GM19240 (cell line): ENCODE data around the gene NTNG2.
"Not testable (repeated sequence)": the region's sequence is repeated elsewhere in the genome, so short reads cannot be mapped to it uniquely, and the experiment has no call there.

Source experiments
- DNase-seq: peaks from one replicate; pipeline ENCODE4 v3.0.0; 2011; ENCODE audit warnings: low spot score; ENCODE audit not compliant: insufficient read length

Gene NTNG2

DNA sequence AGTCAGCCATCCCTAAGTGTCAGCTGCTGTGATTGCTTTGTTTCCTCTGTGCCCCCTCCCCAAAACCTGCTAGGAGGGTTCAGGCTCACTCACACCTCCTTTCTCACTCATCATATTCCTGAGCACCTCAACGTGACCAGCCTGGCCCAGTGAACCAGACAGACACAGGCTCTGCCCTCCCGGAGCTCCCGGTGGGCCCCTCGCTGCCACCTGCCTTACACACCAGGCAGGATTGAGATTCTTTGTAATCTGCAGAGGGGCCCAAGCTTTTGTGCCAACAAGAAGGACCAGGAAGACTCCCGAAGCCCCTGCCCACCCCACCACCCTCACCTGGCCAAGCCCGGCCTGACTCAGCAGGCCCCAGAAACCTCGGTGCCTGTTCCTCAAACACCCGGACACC is 87.8 kb downstream of the NTNG2 start:
- DNase-seq, result no peak

DNA sequence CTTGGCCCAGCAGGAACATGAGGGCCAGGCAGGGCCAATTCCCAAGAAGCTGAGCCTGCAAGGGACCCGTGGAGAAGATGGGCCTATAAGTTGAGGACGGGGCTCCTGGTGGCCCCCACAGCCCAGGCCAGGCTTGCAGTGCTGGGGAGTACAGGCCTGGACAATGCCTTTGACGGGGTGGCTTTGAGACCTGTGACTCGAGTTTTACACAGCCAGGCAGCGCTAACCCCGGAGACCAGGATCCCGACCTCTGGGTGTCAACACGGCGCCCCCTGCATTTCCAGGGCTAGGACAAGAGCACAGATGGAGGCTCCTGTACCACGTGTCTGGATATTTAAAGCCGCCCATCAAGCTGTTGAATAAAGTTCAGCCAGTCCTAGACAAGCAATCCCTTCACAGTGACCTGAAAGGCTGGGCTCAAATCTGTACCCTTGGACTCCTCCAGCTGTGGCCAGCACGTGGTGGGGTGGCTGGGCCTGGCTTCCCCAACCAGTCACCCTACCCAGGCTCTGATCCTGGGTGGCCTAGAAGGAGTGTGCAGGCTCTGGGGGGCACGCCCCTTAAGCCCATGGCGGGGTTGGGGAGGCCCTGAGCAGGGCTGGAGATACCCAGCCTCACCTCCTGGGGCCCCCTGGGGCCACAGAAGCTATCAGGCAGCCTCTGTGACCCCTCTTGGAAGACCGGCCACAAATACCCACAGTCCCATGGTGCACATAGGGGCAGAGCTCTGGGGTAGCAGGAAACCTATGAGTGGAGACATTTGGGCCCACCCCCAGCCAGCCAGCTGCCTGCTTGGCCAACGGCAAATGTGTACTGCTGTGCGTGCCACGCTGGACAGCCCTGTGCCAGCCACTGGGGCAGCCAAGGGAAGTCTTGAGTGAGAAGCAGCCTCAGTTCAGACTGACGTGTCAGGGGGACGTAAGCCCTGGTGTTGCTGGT is 88.7 kb downstream of the NTNG2 start:
- no peak for DNase-seq

DNA sequence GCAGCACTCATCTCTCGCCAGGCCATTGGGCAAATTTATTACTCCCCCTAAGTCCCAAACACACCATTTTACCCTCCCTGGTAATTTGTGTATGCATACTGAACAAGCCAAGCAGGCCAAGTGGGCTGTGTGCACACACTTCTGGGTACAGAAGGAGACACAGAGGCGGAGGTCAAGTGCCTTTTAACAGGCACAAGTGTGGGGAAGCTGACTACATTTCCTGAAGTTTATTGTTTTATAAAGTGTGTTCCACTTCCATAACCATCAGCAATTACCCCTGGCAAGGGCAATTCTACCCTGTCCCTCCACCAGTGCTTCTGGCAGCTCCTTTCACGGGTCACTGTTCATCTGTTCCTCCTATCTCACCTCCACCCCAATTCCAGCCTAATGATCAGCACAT is 99.0 kb downstream of the NTNG2 start:
- no peak for DNase-seq

DNA sequence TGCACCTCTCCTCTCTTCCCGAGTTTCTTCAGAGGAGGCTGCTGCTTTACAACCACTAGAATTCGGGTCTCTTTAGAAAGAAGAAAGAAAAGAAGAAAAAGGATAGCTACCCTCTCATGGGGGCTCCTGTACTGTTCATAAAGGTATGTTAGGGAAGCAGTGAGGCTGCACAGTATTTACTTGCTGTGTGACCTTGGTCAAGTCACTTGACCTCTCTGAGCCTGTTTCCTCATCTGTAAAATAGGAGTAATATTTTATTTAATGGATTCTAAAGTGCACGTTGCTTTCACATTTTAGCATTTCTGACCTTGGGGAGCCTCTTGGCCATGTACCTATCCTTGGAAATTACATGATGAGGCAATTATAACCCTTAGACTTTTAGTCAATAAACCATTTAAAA is 104.2 kb downstream of the NTNG2 start:
- no peak for DNase-seq

DNA sequence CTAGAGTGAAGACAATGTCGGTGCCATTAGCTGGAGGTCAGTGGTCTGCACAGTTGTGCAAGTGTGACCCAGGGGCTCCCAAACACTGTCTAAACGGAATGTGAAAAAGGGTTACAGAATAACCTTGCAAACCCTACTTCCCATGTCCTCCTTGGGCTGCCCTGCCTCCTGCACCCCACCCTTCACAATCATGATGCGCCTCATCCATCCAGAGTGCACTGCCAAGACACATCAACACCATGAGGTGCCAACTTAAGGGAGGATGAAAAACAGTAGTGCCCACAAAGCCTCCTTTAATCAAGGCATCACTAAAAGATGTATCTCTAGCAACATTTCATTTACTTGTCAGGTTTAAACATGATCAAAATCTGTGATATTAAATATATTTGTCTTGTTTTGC is 105.8 kb downstream of the NTNG2 start:
- DNase-seq, result no peak

DNA sequence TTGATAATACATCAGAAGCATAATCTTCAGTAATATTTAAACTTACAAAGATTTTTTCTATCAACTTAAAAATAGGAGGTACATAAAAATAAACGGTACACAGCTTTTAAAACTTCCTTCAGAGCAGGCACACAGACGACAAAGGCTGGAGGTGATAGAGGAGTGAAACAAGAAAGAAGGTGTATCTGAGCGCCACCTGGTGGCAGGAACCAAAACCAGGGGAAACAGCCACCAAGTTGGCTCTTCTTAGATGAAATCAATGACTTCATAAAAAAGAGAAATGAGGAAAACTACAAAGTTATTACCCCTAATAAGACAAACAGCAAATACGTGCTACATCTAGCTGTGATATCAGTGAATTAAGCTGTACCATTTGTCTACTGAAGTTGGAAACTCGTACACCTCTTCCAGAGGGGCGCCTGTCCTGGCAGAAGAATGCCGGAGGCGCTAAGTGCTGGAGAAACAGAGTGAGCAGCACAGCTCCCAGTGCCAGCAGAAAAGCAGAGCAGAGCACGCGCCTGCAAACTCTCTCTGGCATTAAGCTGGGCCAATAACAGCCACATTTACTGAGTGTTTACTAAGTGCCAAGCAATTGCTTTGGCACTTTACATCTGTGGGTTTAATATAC is 107.0 kb downstream of the NTNG2 start:
- peak; percentile 24 for DNase-seq

DNA sequence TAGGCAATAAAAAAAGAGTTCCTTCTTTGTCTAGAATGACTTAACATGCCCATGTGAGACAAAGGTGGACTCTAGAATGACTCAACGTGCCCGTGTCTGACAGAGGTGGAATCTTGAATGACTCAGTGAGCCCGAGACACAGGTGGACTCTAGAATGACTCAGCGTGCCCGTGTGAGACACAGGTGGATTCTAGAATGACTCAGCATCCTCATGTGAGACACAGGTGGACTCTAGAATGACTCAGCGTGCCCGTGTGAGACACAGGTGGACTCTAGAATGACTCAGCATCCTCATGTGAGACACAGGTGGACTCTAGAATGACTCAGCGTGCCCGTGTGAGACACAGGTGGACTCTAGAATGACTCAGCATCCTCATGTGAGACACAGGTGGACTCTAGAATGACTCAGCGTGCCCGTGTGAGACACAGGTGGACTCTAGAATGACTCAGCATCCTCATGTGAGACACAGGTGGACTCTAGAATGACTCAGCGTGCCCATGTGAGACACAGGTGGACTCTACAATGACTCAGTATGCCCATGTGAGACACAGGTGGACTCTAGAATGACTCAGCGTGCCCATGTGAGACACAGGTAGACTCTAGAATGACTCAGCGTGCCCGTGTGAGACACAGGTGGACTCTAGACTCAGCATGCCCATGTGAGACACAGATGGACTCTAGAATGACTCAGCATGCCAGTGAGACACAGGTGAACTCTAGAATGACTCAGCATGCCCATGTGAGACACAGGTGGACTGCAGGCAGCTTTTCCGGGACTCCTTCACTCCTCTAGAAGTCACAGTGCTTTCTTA is 108.1 kb downstream of the NTNG2 start:
- DNase-seq, result not testable (repeated sequence)

DNA sequence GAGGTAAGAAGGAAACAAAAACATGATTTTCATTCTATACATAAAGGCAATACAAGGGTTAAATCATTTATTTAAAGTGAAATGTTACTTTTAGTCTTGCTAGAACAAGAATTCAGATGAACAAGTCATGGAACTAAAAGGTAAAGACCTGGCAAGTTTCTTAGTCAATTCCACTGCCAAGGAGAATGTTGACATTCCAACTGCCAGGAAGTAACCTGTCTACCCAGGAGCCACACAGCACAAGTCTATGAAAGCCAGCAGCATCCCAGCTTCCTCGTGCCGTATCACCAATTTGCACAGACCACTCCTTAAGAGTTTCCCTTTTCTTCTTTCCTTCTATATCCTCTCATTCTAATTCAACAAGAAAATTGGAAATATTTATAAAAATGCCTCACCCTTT is 113.0 kb downstream of the NTNG2 start:
- DNase-seq, result no peak

DNA sequence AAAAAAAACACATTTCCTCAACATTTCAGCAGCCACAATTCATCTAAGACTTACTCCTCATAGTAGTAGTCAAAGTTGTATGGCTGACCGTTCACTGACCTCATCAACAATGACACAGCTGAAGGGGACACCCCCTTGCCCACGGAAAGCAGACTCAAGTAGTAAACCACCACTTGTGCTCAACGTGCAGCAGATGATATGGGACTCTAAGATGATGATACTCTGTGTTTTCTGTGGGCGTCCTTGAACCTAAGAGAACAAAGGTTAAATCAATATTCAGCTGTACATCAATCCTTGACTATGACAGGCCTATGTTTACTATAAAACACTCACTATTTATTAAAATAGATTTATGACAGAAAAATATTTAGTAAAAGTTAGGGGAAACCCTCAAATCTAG is 121.3 kb downstream of the NTNG2 start:
- no peak for DNase-seq

DNA sequence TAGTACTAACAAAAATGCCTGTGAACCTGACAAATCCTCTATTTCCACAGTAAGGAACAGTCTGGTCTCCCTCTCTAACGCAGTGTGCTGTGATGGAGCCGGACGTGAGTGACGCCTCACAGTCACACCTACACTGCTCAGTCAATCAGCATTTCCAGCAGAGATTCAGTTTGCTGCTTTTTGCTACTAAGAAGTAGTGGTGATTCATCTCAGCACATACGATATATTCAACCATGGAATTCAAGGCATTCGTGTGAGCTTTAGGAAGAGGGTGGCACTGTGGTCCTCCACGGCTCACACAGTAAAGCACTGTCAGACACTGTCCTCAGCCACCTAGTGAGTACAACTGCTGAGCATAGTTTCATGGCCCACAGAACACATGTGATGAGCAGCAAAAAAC is 122.0 kb downstream of the NTNG2 start:
- no peak for DNase-seq

DNA sequence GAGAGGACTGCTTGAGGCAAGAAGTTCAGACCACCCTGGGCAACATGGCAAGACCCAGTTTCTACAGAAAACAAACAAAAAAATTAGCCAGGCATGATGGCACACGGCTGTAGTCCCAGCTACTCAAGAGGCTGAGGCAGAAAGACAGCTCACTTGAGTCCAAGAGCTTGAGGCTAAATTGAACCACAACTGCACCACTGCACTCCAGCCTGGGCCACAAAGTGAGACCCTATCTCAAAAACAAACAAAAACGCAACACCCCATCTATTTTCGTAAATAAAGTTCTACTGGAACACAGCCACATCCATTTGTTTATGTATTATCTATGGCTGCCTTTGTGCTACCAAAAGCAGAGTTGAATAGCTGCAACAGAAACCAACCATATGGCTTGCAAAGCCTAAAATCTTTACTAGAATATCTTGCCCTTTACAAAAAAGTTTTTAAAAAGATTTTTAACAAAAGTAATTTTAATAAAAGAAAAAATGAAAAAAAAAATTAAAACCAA is 125.5 kb downstream of the NTNG2 start:
- no peak for DNase-seq

DNA sequence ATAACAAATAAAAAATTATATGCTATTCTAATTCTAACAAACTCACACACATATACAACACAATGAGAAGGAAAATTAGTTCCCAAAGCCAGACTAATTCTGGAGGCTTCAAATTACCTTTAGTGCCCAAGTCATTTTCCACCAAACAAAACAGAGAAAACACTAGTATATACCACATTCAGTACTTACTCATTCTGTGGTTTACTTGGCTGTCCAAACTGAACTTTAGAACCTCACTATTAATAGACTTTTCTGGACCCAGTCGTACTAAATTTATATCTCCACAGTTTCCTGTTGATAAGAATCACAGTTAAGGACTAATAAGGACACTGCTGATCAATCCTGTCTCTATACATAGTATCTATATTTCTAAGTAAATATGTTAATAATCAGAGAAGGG is 126.5 kb downstream of the NTNG2 start:
- DNase-seq, result no peak

DNA sequence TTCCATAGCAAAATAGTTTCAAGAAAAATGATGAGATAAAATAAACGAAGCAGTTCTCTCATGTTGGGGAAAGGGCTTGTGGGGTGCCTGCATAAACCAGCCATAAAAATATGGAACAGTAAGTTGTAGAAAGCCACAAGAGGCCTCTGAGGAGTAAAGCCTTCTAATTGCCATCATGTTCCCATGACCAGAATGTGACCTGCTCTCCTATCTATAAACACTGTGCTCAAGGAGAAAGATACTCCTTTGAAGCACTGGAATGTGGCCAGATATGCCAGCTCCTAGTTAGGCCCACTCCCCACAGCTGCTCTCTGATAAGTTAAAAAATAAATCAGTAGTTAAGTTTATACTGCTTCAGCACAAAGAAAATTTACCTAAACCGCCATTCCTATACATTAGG is 127.1 kb downstream of the NTNG2 start:
- DNase-seq, result no peak

DNA sequence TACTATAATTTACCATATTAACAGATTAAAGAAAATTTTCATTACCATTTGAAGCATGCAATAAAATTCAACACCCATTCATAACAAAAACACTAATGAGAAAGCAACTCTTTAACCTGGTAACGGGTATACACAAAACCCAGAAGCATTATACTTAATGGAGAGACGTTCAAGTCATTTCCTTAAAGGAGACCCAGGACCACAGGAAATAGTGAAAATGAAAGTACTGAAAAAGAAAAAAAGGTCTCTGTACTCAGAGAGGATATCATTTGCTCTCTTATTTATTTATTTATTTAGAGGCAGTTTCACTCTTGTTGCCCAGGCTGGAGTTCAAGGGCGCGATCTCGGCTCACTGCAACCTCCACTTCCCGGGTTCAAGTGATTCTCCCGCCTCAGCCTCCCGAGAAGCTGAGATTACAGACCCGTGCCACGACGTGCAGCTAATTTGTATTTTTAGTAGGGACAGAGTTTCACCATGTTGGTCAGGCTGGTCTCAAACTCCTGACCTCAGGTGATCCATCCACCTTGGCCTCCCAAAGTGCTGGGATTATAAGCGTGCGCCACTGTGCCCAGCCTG is 131.4 kb downstream of the NTNG2 start:
- no peak for DNase-seq
